ENCODE results near the gene R3HDML. TPM values are rescaled to one million over a fixed set of nuclear protein-coding genes. Genes with fewer than 3 reads are reported as not detected.

The R3HDML gene
- total and polyA plus RNA-seq, 2 donors (not counting 1 experiment from before 2014, with no cell fraction given), result not detected

DNA sequence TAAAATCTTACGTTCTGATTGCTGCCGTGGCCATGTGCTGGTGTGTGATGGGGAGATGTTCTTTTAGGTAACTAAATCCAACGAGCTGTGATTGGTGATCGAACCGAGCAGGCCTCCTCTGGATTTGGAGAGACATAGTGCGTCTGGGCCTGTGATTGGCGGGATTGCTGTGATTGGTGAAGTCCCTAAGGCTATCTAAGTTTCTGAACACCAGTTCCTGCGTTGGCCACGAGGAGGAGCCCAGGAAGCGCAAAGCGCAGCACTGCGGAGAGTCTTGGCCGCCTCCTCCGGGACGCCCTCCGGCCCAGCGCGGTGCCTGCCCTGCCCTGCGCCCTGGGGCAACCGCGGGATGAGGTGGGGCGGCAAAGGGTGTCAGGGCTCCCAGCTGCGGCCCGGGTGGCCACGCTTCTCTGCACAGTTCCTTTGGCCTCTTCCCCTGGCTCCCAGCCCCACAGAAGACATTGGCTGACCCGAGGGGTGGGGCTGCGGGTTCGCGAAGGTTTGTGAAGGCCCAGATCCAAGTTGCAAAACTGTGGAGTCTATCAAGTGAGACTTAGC, 51.7 kb downstream of the R3HDML start:
- no peaks in the 10 kb centered on the region for H3K36me3 ChIP-seq (replicated peaks in 1 of 2; ENCODE audit: control extremely low read depth in 1 of 2, control insufficient read depth in 1 of 2, extremely low read depth in 1 of 2, insufficient read depth in 2 of 2, low read length in 1 of 2)
- 10% methylated on average over 29 of the region's 29 CpGs for WGBS (ENCODE audit: insufficient coverage)
- H3K4me3 ChIP-seq (ENCODE audit: control extremely low read depth in 1 of 5, extremely low read depth in 1 of 5, insufficient read depth in 1 of 5, low read depth in 2 of 5, low read length in 4 of 5), result no peak overlapping the region
- DNase-seq (peak; percentile 63), ATAC-seq (ENCODE audit: low read depth) (peak; percentile 69)
- peaks cover 3 to 9% of the 10 kb centered on the region in 2 donors for H3K4me1 ChIP-seq (ENCODE audit: control insufficient read depth in 2 of 2, insufficient read depth in 2 of 2, low read length in 2 of 2)
- no peaks in the 10 kb centered on the region for H3K79me2 ChIP-seq (ENCODE audit: control insufficient read depth, insufficient read depth, low read length)
- H3K27ac ChIP-seq (ENCODE audit: low read length in 2 of 2), result no peak overlapping the region
- no peaks in the 10 kb centered on the region for H3K9me3 ChIP-seq (ENCODE audit: control extremely low read depth in 1 of 3, control insufficient read depth in 2 of 3, insufficient read depth in 1 of 3, low read length in 2 of 3)
- POLR2A ChIA-PET, result no interaction called here
- no peaks in the 10 kb centered on the region for H3K9me3 Mint-ChIP-seq (ENCODE audit: insufficient read depth)
- TF ChIP-seq EZH2 (IDR thresholded peaks at IDR 0.05; ENCODE audit: borderline replicate concordance, insufficient read depth, low read depth, low read length, poor library complexity, severe bottlenecking), result no peak
- TF ChIP-seq, protein P1, sequence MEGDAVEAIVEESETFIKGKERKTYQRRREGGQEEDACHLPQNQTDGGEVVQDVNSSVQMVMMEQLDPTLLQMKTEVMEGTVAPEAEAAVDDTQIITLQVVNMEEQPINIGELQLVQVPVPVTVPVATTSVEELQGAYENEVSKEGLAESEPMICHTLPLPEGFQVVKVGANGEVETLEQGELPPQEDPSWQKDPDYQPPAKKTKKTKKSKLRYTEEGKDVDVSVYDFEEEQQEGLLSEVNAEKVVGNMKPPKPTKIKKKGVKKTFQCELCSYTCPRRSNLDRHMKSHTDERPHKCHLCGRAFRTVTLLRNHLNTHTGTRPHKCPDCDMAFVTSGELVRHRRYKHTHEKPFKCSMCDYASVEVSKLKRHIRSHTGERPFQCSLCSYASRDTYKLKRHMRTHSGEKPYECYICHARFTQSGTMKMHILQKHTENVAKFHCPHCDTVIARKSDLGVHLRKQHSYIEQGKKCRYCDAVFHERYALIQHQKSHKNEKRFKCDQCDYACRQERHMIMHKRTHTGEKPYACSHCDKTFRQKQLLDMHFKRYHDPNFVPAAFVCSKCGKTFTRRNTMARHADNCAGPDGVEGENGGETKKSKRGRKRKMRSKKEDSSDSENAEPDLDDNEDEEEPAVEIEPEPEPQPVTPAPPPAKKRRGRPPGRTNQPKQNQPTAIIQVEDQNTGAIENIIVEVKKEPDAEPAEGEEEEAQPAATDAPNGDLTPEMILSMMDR (IDR thresholded peaks at IDR 0.05), result peak; percentile 74
- H3K4me2 ChIP-seq (replicated peaks; ENCODE audit: low read depth, low read length, poor library complexity, severe bottlenecking), result peak overlapping the region; percentile 39
- H3K4me1 Mint-ChIP-seq, result peaks cover 5% of the 10 kb centered on the region
- peaks cover 30% of the 10 kb centered on the region for H3K27me3 Mint-ChIP-seq
- CTCF ChIA-PET, result interaction anchor here (0.6 to 1.2 kb wide), 6 partner anchors 93 to 940 kb away, joined by 3 to 4 read pairs (median 3); no protein-coding TSS in a partner anchor
- H3K9ac ChIP-seq (ENCODE audit: low read length), result no peak overlapping the region
- H2AFZ ChIP-seq (ENCODE audit: insufficient read depth, low read depth, low read length, poor library complexity, severe bottlenecking), result peak overlapping the region; percentile 23
- no peak overlapping the region for H3K4me3 Mint-ChIP-seq
- no peak overlapping the region for H3K27ac Mint-ChIP-seq
- intact Hi-C loops (cut with micrococcal nuclease), result loop anchor here (1.0 to 10.0 kb wide), 4 partner anchors 186 to 479 kb away; no protein-coding TSS in a partner anchor
- no peaks in the 10 kb centered on the region for H4K20me1 ChIP-seq (ENCODE audit: control insufficient read depth, insufficient read depth, low read length, poor library complexity, severe bottlenecking)
- peaks cover 0 to 15% (median 5%) of the 10 kb centered on the region in 4 experiments for H3K27me3 ChIP-seq (replicated peaks in 1 of 4; ENCODE audit: control extremely low read depth in 1 of 4, control insufficient read depth in 3 of 4, insufficient read depth in 4 of 4, low read length in 3 of 4)

DNA sequence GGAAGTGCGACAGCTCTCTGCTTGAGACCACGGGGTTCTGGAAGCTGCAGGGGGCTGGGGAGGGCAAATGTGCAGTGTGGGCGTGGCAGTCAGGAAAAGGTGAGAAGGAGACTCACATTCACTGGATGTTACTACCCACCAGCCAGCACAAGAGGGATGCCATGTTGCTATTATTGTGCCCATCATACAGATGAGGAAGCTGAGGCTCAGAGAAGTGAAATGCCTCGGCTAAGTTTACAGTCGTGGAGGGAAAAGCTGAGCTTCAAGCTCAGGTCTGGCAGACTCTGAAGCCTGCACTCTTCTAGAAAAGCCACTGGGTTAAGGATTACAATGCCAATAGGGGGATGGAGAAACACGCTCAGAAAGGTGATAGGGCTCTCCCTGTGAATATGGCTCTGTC, 53.0 kb downstream of the R3HDML start:
- H3K79me2 ChIP-seq (ENCODE audit: control insufficient read depth, insufficient read depth, low read length), result no peaks in the 10 kb centered on the region
- H3K9me3 ChIP-seq (ENCODE audit: control extremely low read depth in 1 of 3, control insufficient read depth in 2 of 3, insufficient read depth in 1 of 3, low read length in 2 of 3), result no peaks in the 10 kb centered on the region
- no peak overlapping the region for H3K4me3 Mint-ChIP-seq
- H3K27ac ChIP-seq (ENCODE audit: low read length in 2 of 2), result no peak overlapping the region
- ATAC-seq (ENCODE audit: low read depth) (no peak), DNase-seq (no peak)
- ChIA-PET CTCF (interaction anchor here (0.5 to 1.2 kb wide), 3 partner anchors 93 to 477 kb away, joined by 3 to 4 read pairs (median 3); no protein-coding TSS in a partner anchor), POLR2A (no interaction called here)
- H3K27me3 Mint-ChIP-seq, result peaks cover 28% of the 10 kb centered on the region
- H3K4me3 ChIP-seq (ENCODE audit: control extremely low read depth in 1 of 5, extremely low read depth in 1 of 5, insufficient read depth in 1 of 5, low read depth in 2 of 5, low read length in 4 of 5), result no peak overlapping the region
- no peak overlapping the region for H3K9ac ChIP-seq (ENCODE audit: low read length)
- peaks cover 3 to 9% of the 10 kb centered on the region in 2 donors for H3K4me1 ChIP-seq (ENCODE audit: control insufficient read depth in 2 of 2, insufficient read depth in 2 of 2, low read length in 2 of 2)
- WGBS (ENCODE audit: insufficient coverage), result 71% methylated on average over 6 of the region's 6 CpGs
- H3K36me3 ChIP-seq (replicated peaks in 1 of 2; ENCODE audit: control extremely low read depth in 1 of 2, control insufficient read depth in 1 of 2, extremely low read depth in 1 of 2, insufficient read depth in 2 of 2, low read length in 1 of 2), result no peaks in the 10 kb centered on the region
- no peaks in the 10 kb centered on the region for H4K20me1 ChIP-seq (ENCODE audit: control insufficient read depth, insufficient read depth, low read length, poor library complexity, severe bottlenecking)
- peaks cover 5% of the 10 kb centered on the region for H3K4me1 Mint-ChIP-seq
- no peaks in the 10 kb centered on the region for H3K9me3 Mint-ChIP-seq (ENCODE audit: insufficient read depth)
- no peak overlapping the region for H3K4me2 ChIP-seq (replicated peaks; ENCODE audit: low read depth, low read length, poor library complexity, severe bottlenecking)
- no peak for TF ChIP-seq EZH2 (IDR thresholded peaks at IDR 0.05; ENCODE audit: borderline replicate concordance, insufficient read depth, low read depth, low read length, poor library complexity, severe bottlenecking)
- TF ChIP-seq, protein P1 (IDR thresholded peaks at IDR 0.05), result no peak
- no peak overlapping the region for H3K27ac Mint-ChIP-seq
- H3K27me3 ChIP-seq (replicated peaks in 1 of 4; ENCODE audit: control extremely low read depth in 1 of 4, control insufficient read depth in 3 of 4, insufficient read depth in 4 of 4, low read length in 3 of 4), result peaks cover 0 to 15% (median 5%) of the 10 kb centered on the region in 4 experiments
- intact Hi-C loops (cut with micrococcal nuclease), result loop anchor here (2.0 to 10.0 kb wide), 2 partner anchors 185 to 293 kb away; no protein-coding TSS in a partner anchor
- no peak overlapping the region for H2AFZ ChIP-seq (ENCODE audit: insufficient read depth, low read depth, low read length, poor library complexity, severe bottlenecking)

Measured in B cell (primary cell).